ENCODE results near the gene SLC43A3. TPM values are rescaled to one million over a fixed set of nuclear protein-coding genes. Genes with fewer than 3 reads are reported as not detected.
"Not testable (repeated sequence)": the region's sequence is repeated elsewhere in the genome, so short reads cannot be mapped to it uniquely, and the experiment has no call there.

Gene SLC43A3
- total and polyA plus RNA-seq, 8 donors = 1.2 to 81.7 (median 12.7) TPM

DNA sequence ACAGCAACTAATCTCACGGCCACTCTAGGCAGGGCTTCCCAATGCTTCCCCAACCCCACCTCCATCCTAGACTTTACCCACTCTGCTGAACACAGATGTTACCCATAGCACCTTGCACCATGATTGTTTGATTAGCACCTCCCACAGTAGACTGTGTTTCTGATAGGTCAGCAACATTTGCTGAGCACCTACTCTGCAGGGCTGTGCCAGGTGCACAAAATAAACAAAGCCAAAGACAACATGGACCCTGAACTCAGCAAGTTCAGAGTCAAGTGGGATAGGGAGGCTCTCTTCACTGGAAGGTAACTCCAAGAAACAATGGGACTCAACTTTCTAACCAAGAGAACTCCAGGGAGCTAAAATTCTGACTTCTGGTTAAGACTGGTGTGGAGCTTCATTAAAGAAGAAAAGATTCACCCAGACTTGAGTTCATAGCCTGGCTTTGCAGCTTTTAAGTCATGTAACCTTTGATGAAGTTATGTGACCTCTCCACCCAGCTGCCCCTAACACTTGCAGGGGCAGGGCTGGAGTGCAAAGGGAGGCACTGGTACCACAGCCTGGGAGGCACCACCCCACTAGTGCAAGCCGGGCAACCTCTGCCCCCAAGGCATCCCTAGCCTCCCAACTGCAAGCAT lies 26.7 kb upstream of the SLC43A3 start:
- H3K27ac ChIP-seq = no peak overlapping the region
- 43 to 77% (median 66%) methylated on average over 2 of the region's 2 CpGs for WGBS, 5 donors
- DNase-seq = peak in 1 of 2 donors; percentile 30
- intact Hi-C loops (cut with DNase I; ENCODE audit: low total_unique reads) = loop anchor here (10.0 kb wide), 1 partner anchor 109 kb away; no protein-coding TSS in a partner anchor
- TF ChIP-seq EP300 (IDR thresholded peaks at IDR 0.05) = no peak
- TF ChIP-seq POLR2AphosphoS5 (IDR thresholded peaks at IDR 0.05) = no peak
- no peak for TF ChIP-seq POLR2A (IDR thresholded peaks at IDR 0.05)
- TF ChIP-seq, protein P1, sequence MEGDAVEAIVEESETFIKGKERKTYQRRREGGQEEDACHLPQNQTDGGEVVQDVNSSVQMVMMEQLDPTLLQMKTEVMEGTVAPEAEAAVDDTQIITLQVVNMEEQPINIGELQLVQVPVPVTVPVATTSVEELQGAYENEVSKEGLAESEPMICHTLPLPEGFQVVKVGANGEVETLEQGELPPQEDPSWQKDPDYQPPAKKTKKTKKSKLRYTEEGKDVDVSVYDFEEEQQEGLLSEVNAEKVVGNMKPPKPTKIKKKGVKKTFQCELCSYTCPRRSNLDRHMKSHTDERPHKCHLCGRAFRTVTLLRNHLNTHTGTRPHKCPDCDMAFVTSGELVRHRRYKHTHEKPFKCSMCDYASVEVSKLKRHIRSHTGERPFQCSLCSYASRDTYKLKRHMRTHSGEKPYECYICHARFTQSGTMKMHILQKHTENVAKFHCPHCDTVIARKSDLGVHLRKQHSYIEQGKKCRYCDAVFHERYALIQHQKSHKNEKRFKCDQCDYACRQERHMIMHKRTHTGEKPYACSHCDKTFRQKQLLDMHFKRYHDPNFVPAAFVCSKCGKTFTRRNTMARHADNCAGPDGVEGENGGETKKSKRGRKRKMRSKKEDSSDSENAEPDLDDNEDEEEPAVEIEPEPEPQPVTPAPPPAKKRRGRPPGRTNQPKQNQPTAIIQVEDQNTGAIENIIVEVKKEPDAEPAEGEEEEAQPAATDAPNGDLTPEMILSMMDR (IDR thresholded peaks at IDR 0.05) = no peak
- H3K4me1 ChIP-seq = peaks cover 11 to 23% (median 18%) of the 10 kb centered on the region in 4 donors
- H3K27me3 ChIP-seq = peaks cover 0 to 21% (median 10%) of the 10 kb centered on the region in 3 donors
- no peaks in the 10 kb centered on the region for H3K36me3 ChIP-seq
- H3K9me3 ChIP-seq = no peaks in the 10 kb centered on the region
- no peak overlapping the region for H3K4me3 ChIP-seq

DNA sequence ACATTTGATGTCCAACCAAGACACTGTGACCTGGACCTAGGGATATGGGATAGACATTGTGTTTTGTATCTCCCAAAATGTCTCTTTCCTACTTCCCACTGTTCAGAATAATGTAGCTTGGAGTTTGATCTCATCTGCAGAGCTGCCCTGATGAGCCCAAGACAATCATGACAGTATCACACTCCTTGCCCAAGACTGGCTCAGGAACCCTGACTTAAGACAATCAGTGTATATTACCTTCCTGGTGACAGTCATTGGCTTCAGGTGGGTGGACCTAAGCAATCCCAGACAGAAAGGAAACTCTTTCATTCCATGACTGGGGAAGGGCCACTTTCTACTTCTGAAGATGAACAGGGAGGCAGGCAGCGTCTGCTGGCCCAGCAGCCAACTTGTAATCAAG lies 19.1 kb upstream of the SLC43A3 start:
- no peak for TF ChIP-seq POLR2AphosphoS5 (IDR thresholded peaks at IDR 0.05)
- TF ChIP-seq, protein P1 (IDR thresholded peaks at IDR 0.05) = no peak
- no peak for TF ChIP-seq POLR2A (IDR thresholded peaks at IDR 0.05)
- TF ChIP-seq EP300 (IDR thresholded peaks at IDR 0.05) = no peak
- WGBS, 5 donors = 83 to 100% (median 90%) methylated on average over 1 of the region's 1 CpG

DNA sequence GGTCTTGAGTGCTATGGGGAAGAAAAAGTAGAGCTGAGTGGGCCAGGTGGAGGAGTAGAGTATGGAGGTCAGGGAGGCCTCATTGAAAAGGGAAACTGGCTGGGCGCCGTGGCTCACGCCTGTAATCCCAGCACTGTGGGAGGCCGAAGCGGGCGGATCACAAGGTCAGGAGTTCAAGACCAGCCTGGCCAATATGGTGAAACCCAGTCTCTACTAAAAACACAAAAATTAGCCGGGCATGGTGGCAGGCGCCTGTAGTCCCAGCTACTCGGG lies 18.1 kb upstream of the SLC43A3 start:
- intact Hi-C loops (cut with DNase I; ENCODE audit: low total_unique reads); H3K4me1 ChIP-seq; DNase-seq; H3K9me3 ChIP-seq; H3K27me3 ChIP-seq; H3K36me3 ChIP-seq; H3K27ac ChIP-seq; H3K4me3 ChIP-seq: not testable (repeated sequence)
- 79 to 89% (median 81%) methylated on average over 9 of the region's 9 CpGs for WGBS, 5 donors

More for the DNA sequence above, 19.1 kb upstream of the SLC43A3 start:
- intact Hi-C loops (cut with DNase I; ENCODE audit: low total_unique reads) = no loop called here
- Histone ChIP-seq H3K27ac (no peak overlapping the region), H3K9me3 (no peaks in the 10 kb centered on the region), H3K4me3 (no peak overlapping the region), H3K27me3 (no peaks in the 10 kb centered on the region), H3K4me1 (no peaks in the 10 kb centered on the region), H3K36me3 (no peaks in the 10 kb centered on the region)
- DNase-seq = no peak

DNA sequence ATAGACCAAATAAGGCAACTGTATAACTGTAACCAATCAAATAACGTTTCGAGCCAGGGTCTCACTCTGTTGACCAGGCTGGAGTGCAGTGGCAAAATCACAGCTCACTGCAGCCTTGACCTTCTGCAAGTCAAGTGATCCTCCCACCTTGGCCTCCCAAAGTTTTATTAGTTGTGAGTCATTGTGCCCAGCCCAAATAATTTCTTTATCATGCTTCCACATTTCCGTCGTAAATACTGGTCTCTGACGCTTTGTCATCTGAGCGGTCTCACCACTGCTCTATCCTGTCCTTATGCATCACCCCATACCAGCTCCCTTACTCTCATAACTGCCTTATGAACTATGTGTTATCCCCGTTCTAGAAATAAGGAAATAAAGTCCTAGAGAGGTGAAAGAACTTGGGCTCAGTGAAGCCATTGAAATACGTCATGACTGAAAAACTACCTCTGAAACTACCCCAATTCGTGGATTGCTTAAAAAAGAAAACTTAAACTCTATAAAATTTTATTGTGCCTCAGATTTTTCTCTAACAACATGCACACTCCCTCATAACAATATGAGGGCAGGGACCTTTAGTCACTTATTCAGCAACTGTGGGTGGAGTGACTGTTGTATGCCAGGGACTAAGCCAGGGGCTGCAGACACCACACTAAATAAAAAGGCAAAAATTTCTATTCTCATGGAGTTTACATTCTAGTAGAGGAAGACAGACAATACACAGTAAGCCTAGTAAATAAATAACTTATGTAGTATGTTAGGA lies 17.6 kb upstream of the SLC43A3 start:
- intact Hi-C loops (cut with DNase I; ENCODE audit: low total_unique reads) = no loop called here
- Histone ChIP-seq H3K4me1 (no peaks in the 10 kb centered on the region), H3K27me3 (no peaks in the 10 kb centered on the region), H3K4me3 (no peak overlapping the region), H3K27ac (no peak overlapping the region), H3K36me3 (no peaks in the 10 kb centered on the region), H3K9me3 (no peaks in the 10 kb centered on the region)
- 70 to 80% (median 75%) methylated on average over 9 of the region's 9 CpGs for WGBS, 5 donors
- DNase-seq = no peak
- TF ChIP-seq, protein P1 (IDR thresholded peaks at IDR 0.05) = no peak
- TF ChIP-seq POLR2AphosphoS5 (IDR thresholded peaks at IDR 0.05) (no peak), EP300 (IDR thresholded peaks at IDR 0.05) (no peak), POLR2A (IDR thresholded peaks at IDR 0.05) (no peak)

Data from stomach (tissue), 9 donors.